K562 (cell line): ENCODE data around the gene DELE1. TPM values are rescaled to one million over a fixed set of nuclear protein-coding genes. Genes with fewer than 3 reads are reported as not detected.

ENCODE experiments used
- ADNP ChIP-seq: fragments of 200-800 bp; sonication (Bioruptor generic); IDR thresholded peaks from 2 replicates; pipeline ENCODE4 v1.6.1; 2016; ENCODE audit warnings: missing genetic modification characterization, missing compliant biosample characterization
- BRCA1 ChIP-seq, 2 experiments: fragments of 450-650 bp in 1 of 2; sonication (generic) in 1 of 2; formaldehyde crosslinking in 1 of 2; IDR thresholded peaks; 2 replicates each; pipeline versions ENCODE4 v1.5.0 to v1.6.1; 2017 to 2020; ENCODE audit warnings: mild to moderate bottlenecking in 1 of 2, missing genetic modification reagents in 1 of 2
- CBFA2T3 ChIP-seq: fragments of 450-650 bp; IDR thresholded peaks from 2 replicates; pipeline ENCODE4 v1.6.1; 2017
- CBFB ChIP-seq: sonication (generic); formaldehyde crosslinking; IDR thresholded peaks from 2 replicates; pipeline ENCODE4 v1.4.0; 2020; ENCODE audit warnings: mild to moderate bottlenecking, missing genetic modification reagents
- CEBPG ChIP-seq, 3 experiments: fragments of 200-800 bp in 1 of 3; sonication (Bioruptor generic) in 1 of 3; sonication (generic) in 1 of 3; formaldehyde crosslinking in 1 of 3; IDR thresholded peaks in 2 of 3; conservative IDR thresholded peaks in 1 of 3; 2 replicates each; pipeline versions ENCODE4 v1.6.1 to v1.8.0; 2016 to 2022; ENCODE audit warnings: missing compliant biosample characterization in 2 of 3, missing genetic modification characterization in 2 of 3, mild to moderate bottlenecking in 1 of 3, missing genetic modification reagents in 1 of 3
- CXXC5 ChIP-seq: fragments of 250-450 bp; sonication (Bioruptor Pico); IDR thresholded peaks from 2 replicates; pipeline ENCODE4 v1.8.0; 2022; ENCODE audit warnings: inconsistent platforms, mild to moderate bottlenecking, moderate library complexity
- GTF2A2 ChIP-seq: IDR thresholded peaks from 2 replicates; pipeline ENCODE4 v1.6.1; 2016; ENCODE audit warnings: mild to moderate bottlenecking, missing genetic modification characterization, missing compliant biosample characterization
- GTF2B ChIP-seq: IDR thresholded peaks from 2 replicates; pipeline ENCODE4 v1.6.1; 2011; ENCODE audit not compliant: insufficient read length; ENCODE audit errors: extremely low read depth
- HNRNPH1 ChIP-seq: fragments of 200-400 bp; formaldehyde crosslinking; optimal IDR thresholded peaks from 2 replicates; pipeline ENCODE3; 2017; ENCODE audit warnings: low read depth, mild to moderate bottlenecking, low read length, moderate library complexity
- KAT8 ChIP-seq: fragments of 450-650 bp; IDR thresholded peaks from 2 replicates; pipeline ENCODE4 v1.6.1; 2016; ENCODE audit warnings: low read depth, mild to moderate bottlenecking
- MECOM ChIP-seq: fragments of 250-450 bp; sonication (Bioruptor Pico); IDR thresholded peaks from 2 replicates; pipeline ENCODE4 v1.8.0; 2022; ENCODE audit warnings: inconsistent platforms
- MTA1 ChIP-seq: fragments of 450-650 bp; IDR thresholded peaks from 2 replicates; pipeline ENCODE4 v1.6.1; 2017; ENCODE audit warnings: borderline replicate concordance
- NR2F6 ChIP-seq: fragments of 450-650 bp; formaldehyde crosslinking; IDR thresholded peaks from 2 replicates; pipeline ENCODE4 v1.4.0; 2020; ENCODE audit warnings: mild to moderate bottlenecking
- POLR2G ChIP-seq: fragments of 200-400 bp; formaldehyde crosslinking; IDR thresholded peaks from 2 replicates; pipeline ENCODE4 v1.6.1; 2017; ENCODE audit warnings: low read depth, mild to moderate bottlenecking, antibody characterized with exemption, low read length, moderate library complexity
- RBM22 ChIP-seq: fragments of 200-400 bp; formaldehyde crosslinking; IDR thresholded peaks from 2 replicates; pipeline ENCODE4 v1.6.1; 2018; ENCODE audit warnings: low read length, low read depth; ENCODE audit not compliant: poor library complexity, severe bottlenecking
- SAFB ChIP-seq: fragments of 200-400 bp; formaldehyde crosslinking; IDR thresholded peaks from 2 replicates; pipeline ENCODE4 v1.6.1; 2017; ENCODE audit warnings: low read depth, low read length, borderline replicate concordance
- STAG1 ChIP-seq: sonication (generic); formaldehyde crosslinking; IDR thresholded peaks from 2 replicates; pipeline ENCODE4 v1.5.0; 2020; ENCODE audit warnings: missing genetic modification reagents, borderline replicate concordance
- ZBTB43 ChIP-seq: sonication (generic); formaldehyde crosslinking; IDR thresholded peaks from 2 replicates; pipeline ENCODE4 v1.8.0; 2023; ENCODE audit warnings: mild to moderate bottlenecking, missing genetic modification reagents
- ZC3H11A ChIP-seq: IDR thresholded peaks from 2 replicates; pipeline ENCODE4 v1.6.1; 2012; ENCODE audit warnings: low read depth, low read length, improper control_type of control experiment
- ZEB2 ChIP-seq: fragments of 450-650 bp; IDR thresholded peaks from 2 replicates; pipeline ENCODE4 v1.6.1; 2016
- ZNF134 ChIP-seq: fragments of 250-450 bp; sonication (Bioruptor Pico); conservative IDR thresholded peaks from 2 replicates; pipeline ENCODE4 v1.4.0; 2020
- ZNF589 ChIP-seq: fragments of 200-800 bp; sonication (Bioruptor generic); IDR thresholded peaks from 2 replicates; pipeline ENCODE4 v1.6.1; 2016; ENCODE audit warnings: low read depth, missing genetic modification characterization, missing compliant biosample characterization
- polyA plus RNA-seq, 8 experiments: library from polyadenylated mRNA; depleted of rRNA in 4 of 8; stranded (reverse) in 5 of 8; unstranded in 3 of 8; fragments of >200 nt; fragmentation: Nextera tagmentation in 2 of 8; fragmentation: Illumina TruSeq in 1 of 8; extraction: Ambion mirVana in 2 of 8; extraction: Trizol in 1 of 8; gene quantifications; 2 replicates each; pipeline versions ENCODE4 v1.2.1 to v1.2.3, GENCODE V29; 2011 to 2014; ENCODE audit warnings: inconsistent platforms in 1 of 8, missing spikeins in 1 of 8
- total RNA-seq, 7 experiments: library from RNA; depleted of rRNA in 6 of 7; stranded (reverse); fragments of >200 nt in 6 of 7; fragmentation: Illumina TruSeq in 2 of 7; extraction: Trizol in 2 of 7; gene quantifications; 2 replicates each; pipeline versions ENCODE4 v1.2.1 to v1.2.3, GENCODE V29; 2011 to 2021; ENCODE audit warnings: low replicate concordance in 1 of 7
- TF ChIP-seq, protein P1 (sequence below): sonication (generic); formaldehyde crosslinking; IDR thresholded peaks from 2 replicates; pipeline ENCODE4 v1.8.0; 2022; ENCODE audit warnings: mild to moderate bottlenecking, missing genetic modification reagents

DELE1 gene
- total and polyA plus RNA-seq, 9 of the 15 experiments (the other 6 are each of a cell fraction or from before 2014, with no cell fraction given): 16.6 to 74.4 (median 49.8) TPM

GRCh38 chr5:141914199-141914743 lies 9.4 kb upstream of the DELE1 start (continued):
- TF ChIP-seq, protein P1, sequence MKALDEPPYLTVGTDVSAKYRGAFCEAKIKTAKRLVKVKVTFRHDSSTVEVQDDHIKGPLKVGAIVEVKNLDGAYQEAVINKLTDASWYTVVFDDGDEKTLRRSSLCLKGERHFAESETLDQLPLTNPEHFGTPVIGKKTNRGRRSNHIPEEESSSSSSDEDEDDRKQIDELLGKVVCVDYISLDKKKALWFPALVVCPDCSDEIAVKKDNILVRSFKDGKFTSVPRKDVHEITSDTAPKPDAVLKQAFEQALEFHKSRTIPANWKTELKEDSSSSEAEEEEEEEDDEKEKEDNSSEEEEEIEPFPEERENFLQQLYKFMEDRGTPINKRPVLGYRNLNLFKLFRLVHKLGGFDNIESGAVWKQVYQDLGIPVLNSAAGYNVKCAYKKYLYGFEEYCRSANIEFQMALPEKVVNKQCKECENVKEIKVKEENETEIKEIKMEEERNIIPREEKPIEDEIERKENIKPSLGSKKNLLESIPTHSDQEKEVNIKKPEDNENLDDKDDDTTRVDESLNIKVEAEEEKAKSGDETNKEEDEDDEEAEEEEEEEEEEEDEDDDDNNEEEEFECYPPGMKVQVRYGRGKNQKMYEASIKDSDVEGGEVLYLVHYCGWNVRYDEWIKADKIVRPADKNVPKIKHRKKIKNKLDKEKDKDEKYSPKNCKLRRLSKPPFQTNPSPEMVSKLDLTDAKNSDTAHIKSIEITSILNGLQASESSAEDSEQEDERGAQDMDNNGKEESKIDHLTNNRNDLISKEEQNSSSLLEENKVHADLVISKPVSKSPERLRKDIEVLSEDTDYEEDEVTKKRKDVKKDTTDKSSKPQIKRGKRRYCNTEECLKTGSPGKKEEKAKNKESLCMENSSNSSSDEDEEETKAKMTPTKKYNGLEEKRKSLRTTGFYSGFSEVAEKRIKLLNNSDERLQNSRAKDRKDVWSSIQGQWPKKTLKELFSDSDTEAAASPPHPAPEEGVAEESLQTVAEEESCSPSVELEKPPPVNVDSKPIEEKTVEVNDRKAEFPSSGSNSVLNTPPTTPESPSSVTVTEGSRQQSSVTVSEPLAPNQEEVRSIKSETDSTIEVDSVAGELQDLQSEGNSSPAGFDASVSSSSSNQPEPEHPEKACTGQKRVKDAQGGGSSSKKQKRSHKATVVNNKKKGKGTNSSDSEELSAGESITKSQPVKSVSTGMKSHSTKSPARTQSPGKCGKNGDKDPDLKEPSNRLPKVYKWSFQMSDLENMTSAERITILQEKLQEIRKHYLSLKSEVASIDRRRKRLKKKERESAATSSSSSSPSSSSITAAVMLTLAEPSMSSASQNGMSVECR (CRISPR knock-in tag): no peak
- TF ChIP-seq CBFA2T3 (no peak), HNRNPH1 (no peak), ZNF589 (CRISPR knock-in tag) (no peak), BRCA1 (IDR thresholded peaks at IDR 0.05) (no peak), BRCA1 (CRISPR knock-in tag; IDR thresholded peaks at IDR 0.05) (no peak), NR2F6 (CRISPR knock-in tag) (no peak), GTF2A2 (tag) (no peak), RBM22 (no peak), GTF2B (no peak), ADNP (tag) (no peak), CBFB (CRISPR knock-in tag) (no peak), POLR2G (peak; percentile 75), ZNF134 (CRISPR knock-in tag) (no peak), ZC3H11A (no peak), ZEB2 (no peak), SAFB (peak; percentile 52; the same call in 1 of the 2 replicates), ZBTB43 (no peak), KAT8 (no peak), MTA1 (no peak), CEBPG (CRISPR knock-in tag; IDR thresholded peaks at IDR 0.05) (no peak), CEBPG (tag; conservative IDR thresholded peaks at IDR 0.05 in 1 of 2, IDR thresholded peaks at IDR 0.05 in 1 of 2) (no peak), MECOM (CRISPR knock-in tag) (no peak), STAG1 (CRISPR knock-in tag) (no peak), CXXC5 (CRISPR knock-in tag) (peak; percentile 82)
